GM12865 (cell line): ENCODE results near the gene ST3GAL4.
"Not testable (repeated sequence)": the region's sequence is repeated elsewhere in the genome, so short reads cannot be mapped to it uniquely, and the experiment has no call there.

Source experiments
- DNase-seq: peaks from one replicate; pipeline ENCODE4 v3.0.0; 2010; ENCODE audit warnings: low read depth
- H3K4me3 ChIP-seq: 2 replicates; pipeline ENCODE4 v1.5.1; 2011; ENCODE audit warnings: mild to moderate bottlenecking, low read depth, low read length, control low read depth
- TF ChIP-seq, protein P1 (sequence below): IDR thresholded peaks from 2 replicates; pipeline ENCODE4 v1.5.1; 2011; ENCODE audit warnings: low read length, control low read depth, low read depth, inconsistent platforms; ENCODE audit not compliant: insufficient read depth; ENCODE audit errors: missing control alignments

ST3GAL4 gene

DNA sequence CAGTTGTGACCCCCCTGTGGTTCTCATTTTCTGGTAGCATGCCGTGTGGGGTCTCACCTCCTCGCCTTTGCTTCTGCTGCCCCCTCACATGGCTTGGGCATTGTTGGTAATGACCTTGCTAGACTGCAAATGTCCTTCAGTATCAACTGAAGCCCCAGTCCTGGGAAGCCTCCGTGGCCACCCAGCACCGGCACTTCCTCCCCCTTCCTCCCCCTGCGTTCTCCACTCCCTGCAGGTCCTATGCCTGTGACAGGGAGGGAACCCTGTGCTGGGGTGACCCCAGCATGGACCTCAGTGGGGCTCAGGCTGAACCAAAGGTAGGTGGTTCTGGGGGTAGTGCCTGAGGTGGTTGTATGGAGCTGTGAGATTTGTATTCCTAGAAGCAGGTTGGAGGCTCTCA is 5.9 kb downstream of the ST3GAL4 start:
- no peak for DNase-seq
- TF ChIP-seq, protein P1, sequence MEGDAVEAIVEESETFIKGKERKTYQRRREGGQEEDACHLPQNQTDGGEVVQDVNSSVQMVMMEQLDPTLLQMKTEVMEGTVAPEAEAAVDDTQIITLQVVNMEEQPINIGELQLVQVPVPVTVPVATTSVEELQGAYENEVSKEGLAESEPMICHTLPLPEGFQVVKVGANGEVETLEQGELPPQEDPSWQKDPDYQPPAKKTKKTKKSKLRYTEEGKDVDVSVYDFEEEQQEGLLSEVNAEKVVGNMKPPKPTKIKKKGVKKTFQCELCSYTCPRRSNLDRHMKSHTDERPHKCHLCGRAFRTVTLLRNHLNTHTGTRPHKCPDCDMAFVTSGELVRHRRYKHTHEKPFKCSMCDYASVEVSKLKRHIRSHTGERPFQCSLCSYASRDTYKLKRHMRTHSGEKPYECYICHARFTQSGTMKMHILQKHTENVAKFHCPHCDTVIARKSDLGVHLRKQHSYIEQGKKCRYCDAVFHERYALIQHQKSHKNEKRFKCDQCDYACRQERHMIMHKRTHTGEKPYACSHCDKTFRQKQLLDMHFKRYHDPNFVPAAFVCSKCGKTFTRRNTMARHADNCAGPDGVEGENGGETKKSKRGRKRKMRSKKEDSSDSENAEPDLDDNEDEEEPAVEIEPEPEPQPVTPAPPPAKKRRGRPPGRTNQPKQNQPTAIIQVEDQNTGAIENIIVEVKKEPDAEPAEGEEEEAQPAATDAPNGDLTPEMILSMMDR: no peak
- no peak overlapping the region for H3K4me3 ChIP-seq

DNA sequence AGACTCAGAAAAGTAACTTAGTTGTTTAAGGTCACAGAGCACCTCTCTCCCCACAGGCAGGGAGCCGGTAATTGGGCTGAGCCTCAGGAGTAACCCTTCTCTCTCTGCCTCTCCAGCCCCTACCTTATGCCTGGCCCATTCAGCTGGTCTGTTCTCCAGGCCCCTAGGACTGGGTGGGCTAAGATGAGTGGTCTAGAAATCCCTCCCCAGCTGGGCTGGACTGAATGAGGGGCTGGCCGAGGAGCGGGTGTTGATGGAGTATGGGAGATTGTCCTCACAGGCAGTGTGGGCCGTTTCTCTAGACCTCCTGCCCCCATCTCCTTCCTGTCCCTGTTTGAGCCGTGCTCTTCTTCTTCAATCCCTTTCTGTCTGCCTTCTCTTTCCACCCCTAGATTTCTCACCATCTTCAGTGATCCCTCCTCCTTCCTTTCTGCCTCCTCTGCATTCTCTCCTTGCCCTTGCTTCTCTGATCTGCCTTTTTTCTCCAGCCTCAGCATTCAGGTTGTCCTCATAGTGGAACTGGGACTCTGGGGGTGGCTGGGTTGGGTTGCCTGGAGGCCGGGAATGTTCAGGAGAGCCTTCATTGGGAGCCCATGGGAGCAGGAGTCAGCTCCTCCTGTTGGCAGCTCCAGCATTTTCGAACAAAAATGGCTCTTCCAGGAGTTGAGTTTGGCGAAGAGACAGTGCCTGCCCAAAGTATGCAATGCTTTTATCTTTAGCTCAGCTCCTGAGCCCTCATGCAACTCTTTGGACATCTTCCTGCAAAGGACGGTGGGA is 7.6 kb downstream of the ST3GAL4 start:
- TF ChIP-seq, protein P1: no peak
- H3K4me3 ChIP-seq: no peak overlapping the region
- no peak for DNase-seq

DNA sequence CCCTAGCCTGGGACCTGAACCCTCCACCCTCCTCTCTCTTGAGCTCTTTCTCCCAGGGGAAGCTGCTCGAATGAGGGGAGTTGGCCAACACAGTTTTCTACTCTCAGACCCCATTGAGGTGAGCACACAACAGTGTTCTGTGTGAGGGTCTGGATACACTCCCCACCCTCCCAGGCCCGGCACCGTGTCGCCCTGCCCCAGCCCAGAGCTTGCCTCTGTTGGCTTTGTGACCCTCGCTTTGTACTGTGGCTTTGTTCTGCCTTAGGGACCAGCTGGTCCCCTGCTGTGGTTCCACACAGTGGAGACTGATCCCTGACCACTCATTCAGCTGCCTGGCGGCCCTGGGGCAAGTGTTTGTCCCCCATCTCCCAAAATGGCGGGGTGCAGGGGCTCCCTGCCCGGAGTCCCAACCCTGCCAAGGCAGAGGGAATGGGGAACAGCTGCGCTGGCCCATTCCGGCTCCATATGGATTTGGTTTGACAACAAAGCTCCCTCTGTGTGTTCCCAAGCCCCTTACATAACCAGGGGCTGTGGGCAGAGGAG is 8.3 kb downstream of the ST3GAL4 start:
- DNase-seq: no peak
- no peak overlapping the region for H3K4me3 ChIP-seq
- TF ChIP-seq, protein P1: no peak

DNA sequence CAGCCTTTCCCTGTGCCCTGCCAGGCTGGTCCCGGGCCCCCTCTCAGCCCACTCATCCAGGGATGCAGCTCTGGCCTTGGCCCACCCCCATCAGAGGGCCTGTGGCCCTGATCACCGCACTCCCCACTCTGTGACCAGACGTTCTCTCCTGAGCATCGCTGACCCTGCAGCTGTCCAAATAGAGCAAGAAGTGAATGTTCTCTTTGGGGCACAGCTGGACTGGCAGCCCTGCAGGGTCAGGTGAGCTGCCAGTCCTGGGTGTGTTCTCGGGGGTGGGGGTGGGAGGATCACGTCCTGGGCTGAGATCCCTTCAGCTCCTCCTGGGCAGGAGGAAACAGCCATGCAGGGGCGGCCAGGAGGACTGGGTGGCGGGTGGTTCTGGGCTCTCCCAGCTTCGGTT is 9.2 kb downstream of the ST3GAL4 start:
- not testable (repeated sequence) for DNase-seq, H3K4me3 ChIP-seq

DNA sequence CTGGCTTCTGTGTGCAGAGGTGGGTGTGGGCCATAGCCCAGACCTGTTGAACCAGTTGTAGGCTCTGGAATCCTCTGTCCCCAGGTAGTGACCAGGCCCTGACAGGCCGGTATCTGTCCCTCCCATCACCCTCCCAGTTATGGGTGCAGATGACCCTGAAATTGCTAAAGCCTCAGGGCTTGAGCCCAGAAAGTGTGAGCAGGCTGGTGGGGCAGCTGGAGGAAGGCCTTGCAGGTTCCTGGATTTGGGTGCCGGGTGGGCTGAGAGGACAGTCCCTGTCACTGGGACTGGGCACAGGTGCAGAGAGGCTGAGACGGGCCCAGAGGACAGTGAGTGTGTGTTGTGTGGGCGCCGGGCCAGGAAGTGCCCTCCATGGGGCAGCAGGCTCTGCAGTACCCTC is 10.0 kb downstream of the ST3GAL4 start:
- not testable (repeated sequence) for H3K4me3 ChIP-seq, DNase-seq

DNA sequence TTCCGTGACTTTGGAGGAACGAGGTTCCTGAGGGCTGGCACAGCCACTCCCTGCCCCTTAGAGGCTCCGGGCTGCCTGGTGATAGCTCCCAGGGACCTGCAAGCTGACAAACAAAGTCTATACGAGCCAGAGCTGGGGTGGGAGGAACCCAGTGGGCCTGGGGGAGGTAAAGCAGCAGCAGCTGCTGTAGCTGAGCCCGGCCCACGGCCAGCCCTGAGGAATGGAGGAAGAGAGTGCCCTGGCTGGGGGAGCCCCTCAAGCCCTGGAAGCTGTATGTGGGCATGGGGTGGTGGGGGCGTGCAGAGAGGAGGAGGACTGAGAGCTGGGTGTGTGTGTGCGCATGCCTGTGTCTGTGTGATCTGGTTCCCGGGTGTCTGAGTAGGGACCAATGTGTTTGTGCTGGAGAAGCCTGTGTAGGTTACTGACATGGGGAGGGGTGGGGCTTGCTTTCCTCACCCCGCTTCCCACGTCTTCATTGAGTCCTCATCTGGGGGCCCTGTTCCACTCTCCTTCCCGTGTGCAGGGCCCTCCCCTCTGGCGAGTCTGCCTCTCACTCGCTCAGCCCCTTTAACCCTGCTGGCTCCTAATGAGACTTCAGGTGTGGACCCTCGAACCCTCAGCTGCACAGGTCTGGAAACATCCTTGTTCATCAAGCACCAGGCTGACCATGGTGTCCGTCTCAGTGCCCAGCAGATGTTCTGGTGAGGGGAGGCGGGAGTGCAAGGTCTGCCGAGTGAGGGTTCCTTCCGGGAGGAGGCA is 10.8 kb downstream of the ST3GAL4 start:
- H3K4me3 ChIP-seq: no peak overlapping the region
- no peak for DNase-seq
- TF ChIP-seq, protein P1: no peak

DNA sequence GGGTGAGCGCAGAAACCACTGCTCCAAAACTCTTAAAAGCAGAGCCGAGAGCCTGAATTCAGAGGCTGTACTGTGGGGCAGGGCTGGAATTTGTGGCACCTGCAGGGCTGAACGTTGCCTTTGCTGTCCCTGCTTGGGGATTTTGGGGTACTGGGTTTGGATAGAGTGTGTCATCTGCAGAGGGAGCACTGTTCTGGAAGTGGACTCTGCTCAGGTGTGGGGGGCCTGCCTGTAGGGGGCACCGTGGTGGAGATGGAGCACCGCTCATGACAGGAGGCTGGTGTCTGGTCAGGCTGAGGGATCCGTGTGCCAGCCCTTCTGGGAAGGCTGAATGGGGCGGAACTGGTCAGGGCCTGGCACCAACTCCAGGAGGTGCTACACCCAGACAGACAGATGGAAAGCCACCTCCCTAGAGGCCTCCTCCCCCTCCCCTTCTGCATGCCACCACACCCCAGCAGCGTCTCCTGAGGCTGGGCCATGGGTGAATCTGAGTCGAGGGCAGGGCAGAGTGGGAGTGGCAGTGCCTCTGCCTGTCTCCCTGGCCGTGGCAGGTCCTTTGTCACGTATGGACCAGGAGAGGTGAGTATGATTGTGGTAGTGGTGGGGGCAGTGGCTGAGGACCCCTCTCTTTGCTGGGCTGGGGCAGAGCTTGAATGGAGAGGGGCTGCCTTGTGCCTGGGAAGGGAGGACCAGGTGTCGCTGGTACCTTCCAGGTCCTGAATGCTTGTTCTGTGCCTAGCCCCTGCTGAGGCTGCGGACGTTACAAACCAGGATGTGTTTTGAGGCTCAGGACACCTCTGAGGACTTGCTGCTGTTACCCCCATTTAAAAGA is 11.6 kb downstream of the ST3GAL4 start:
- H3K4me3 ChIP-seq, DNase-seq: not testable (repeated sequence)

DNA sequence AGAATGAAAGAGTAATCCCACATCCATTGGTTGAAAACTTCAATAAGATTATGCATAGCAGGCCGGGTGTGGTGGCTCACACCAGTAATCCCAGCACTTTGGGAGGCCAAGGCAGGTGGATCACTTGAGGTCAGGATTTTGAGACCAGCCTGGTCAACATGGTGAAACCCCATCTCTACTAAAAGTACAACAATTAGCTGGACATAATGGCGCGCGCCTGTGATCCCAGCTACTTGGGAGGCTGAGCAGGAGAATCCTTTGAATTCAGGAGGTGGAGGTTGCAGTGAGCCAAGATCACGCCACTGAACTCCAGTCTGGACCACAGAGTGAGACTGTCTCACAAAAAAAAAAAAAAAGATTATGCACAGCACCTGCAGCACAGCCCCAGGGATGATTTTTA is 12.3 kb downstream of the ST3GAL4 start:
- H3K4me3 ChIP-seq, DNase-seq: not testable (repeated sequence)

DNA sequence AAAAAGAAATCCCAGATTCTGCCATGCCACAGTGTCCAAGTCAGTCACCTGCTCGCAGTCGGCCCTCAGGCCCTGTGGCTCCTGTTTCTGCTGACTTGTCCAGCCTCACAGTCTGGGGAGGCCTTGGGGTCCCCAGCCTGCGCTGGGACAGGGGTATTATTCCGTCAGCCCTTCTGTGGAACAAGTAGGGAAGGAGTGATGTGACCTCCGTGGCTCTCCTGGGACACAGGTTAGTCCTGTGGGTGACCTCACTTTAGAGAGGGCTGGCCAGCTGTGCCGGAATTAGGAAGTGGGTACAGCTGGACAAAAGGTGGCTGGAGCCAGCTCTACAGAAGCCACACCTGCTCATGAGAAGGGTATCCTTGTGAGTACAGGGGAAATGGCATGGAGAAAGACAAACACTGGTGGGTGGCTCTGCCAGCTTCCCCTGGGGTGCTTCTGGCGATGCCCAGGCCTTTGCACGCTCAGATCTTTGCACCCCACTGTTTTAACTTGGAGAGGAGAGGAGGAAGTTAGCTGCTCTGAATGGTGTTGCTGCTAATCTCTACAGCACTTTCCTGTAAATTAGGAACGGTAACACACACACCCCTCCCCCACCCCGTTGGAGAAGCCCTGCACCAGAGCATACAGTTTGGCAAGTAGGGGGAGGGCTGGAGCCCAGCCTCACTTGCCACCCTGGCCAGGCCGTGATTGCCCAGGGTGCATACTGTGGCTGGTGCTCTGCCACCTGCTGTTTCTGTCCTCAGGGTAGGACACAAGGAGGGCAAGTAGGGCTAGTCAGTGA is 13.0 kb downstream of the ST3GAL4 start:
- DNase-seq, H3K4me3 ChIP-seq: not testable (repeated sequence)
